DND-41 (cell line): ENCODE measurements around the gene PPP2R5B.

Experiments
- EZH2 ChIP-seq: IDR thresholded peaks from 3 replicates; pipeline ENCODE4 v1.6.1; 2012; ENCODE audit warnings: borderline replicate concordance, low read depth, mild to moderate bottlenecking, moderate library complexity, low read length, inconsistent platforms; ENCODE audit not compliant: severe bottlenecking
- TF ChIP-seq, protein P1 (sequence below): IDR thresholded peaks from 2 replicates; pipeline ENCODE4 v1.5.1; 2012; ENCODE audit warnings: borderline replicate concordance, low read length, moderate library complexity, mild to moderate bottlenecking; ENCODE audit not compliant: poor library complexity, severe bottlenecking; ENCODE audit errors: extremely low read depth

DNA sequence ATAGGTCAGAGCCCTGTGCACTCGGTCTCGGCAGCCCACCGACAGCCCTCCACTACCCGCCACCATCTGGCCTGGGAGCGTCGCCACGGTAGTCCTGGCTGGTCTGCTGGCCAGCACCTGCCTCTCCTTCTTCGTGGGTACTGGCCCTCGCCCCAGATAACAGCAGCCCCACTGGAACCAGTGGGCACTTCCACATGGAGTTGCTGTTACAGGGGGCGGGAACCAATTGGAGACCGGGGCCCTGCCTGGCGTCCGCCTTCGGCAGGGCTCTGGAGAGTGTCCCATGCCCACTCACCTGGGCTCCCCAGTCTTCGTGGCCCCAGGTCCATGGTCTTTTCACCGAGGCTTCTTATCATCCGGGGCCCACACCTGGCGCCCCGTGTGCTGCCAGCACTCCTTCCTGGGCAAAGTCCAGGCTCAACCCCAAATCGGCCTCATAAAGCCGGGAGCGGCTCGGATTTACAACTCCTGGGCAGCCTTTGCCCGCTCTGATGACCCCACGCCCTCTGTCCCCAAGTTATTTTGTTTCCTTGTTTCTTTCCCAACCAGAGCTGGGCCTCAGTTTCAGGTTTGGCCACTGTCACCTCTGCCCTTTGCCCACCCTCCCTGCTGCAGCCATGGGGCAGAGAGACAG lies 33.2 kb upstream of the PPP2R5B start:
- TF ChIP-seq, protein P1, sequence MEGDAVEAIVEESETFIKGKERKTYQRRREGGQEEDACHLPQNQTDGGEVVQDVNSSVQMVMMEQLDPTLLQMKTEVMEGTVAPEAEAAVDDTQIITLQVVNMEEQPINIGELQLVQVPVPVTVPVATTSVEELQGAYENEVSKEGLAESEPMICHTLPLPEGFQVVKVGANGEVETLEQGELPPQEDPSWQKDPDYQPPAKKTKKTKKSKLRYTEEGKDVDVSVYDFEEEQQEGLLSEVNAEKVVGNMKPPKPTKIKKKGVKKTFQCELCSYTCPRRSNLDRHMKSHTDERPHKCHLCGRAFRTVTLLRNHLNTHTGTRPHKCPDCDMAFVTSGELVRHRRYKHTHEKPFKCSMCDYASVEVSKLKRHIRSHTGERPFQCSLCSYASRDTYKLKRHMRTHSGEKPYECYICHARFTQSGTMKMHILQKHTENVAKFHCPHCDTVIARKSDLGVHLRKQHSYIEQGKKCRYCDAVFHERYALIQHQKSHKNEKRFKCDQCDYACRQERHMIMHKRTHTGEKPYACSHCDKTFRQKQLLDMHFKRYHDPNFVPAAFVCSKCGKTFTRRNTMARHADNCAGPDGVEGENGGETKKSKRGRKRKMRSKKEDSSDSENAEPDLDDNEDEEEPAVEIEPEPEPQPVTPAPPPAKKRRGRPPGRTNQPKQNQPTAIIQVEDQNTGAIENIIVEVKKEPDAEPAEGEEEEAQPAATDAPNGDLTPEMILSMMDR: no peak
- no peak for TF ChIP-seq EZH2
